NCI-H2171 treated with DMSO at 0.1 percent for 48 hours (cell line): Measurements from ENCODE around the gene FBN2.
A peak's percentile ranks its signal among the peaks of the same experiment; 100 is the strongest.
"Not testable (repeated sequence)": the region's sequence is repeated elsewhere in the genome, so short reads cannot be mapped to it uniquely, and the experiment has no call there.

Source experiments
- DNase-seq: peaks from one replicate; lab custom pipeline; 2025; lab: John Stamatoyannopoulos, UW

FBN2 gene

GRCh38 chr5:128358826-128359225, 179.2 kb downstream of the FBN2 start:
- no peak for DNase-seq

- no peak for DNase-seq
Measured at GRCh38 chr5:128357226-128357625, 180.8 kb downstream of the FBN2 start.

DNA sequence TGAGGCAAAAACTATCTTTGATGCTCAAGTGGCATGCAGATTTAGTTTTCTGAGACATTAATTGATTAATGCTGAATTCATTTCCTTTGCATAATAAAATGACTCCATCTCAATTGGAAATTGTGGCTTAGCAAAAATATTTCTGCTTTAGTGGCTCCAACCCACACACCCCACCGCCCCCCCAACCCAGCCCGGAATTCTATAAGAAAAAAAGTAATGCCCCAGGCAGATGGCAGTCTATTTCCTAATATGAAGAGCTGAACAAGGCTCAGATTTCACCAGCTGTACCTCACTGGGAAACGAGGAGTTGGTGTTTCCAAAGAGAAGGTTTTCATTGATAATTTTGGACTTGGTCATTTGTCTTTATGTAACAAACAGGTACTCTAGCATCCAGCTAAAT, 182.1 kb downstream of the FBN2 start:
- peak; percentile 74 for DNase-seq

- DNase-seq: no peak
Measured at GRCh38 chr5:128353441-128354107, 184.5 kb downstream of the FBN2 start.

DNA sequence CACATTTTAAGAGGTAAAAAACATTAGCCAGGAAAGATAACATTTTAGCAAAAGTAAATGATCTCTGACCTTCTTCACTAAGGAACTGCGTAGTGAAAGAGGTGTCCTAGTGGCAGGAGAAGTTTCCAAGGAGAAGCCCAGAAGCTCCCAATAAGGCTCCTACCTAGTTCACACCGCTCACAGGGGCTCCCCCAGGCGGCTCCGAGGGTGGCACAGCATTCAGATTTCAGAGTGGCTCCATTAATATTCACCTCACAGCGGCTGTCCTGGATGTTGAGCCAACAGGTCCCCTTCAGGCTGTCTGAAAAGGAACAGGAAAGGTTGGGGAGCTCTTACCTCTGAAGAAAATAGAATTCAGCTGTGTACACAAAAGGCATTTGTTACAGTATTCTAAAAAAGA, 187.3 kb downstream of the FBN2 start:
- DNase-seq: no peak

- DNase-seq: peak; percentile 32
Measured at GRCh38 chr5:128349044-128349858, 188.8 kb downstream of the FBN2 start.

DNA sequence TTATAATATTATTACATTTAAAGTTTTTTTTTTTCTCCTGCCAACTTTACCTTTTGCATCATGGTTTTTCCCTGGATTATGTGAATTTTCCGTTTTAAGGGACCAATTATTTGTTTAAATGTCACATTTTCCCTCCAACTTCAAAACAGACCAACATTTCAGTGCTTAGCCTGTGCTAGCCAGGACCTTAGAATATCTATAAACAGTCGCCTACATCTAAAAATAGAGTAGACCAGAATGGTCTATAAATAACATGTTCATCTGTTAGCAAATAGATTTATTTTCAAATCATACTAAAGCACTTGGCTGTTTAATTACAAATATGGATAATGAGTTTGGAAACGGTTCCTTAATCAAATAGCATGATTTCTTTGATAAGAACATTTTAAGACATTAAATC, 192.0 kb downstream of the FBN2 start:
- DNase-seq: no peak

- DNase-seq: no peak
Measured at GRCh38 chr5:128345247-128345646, 192.8 kb downstream of the FBN2 start.

DNA sequence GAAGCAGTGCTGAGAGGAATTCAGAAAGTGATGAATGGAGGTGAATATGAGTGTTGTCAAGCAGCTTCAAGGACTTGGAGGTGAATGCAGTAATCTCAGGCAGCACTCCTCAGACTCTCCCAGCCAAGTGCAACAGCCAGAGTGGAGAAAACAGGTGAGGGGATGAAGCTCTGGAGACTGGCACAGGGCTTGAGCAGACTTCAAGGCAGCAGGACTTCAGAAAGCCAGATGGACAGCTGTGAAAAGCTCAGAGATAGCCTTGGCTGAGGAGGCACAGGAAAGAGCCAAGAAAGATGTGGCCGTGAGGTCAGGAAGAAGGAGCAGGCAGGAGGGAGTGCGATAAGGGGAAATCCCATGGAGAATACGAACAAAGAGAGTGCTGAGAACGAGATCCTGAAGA, 194.9 kb downstream of the FBN2 start:
- DNase-seq: no peak

DNA sequence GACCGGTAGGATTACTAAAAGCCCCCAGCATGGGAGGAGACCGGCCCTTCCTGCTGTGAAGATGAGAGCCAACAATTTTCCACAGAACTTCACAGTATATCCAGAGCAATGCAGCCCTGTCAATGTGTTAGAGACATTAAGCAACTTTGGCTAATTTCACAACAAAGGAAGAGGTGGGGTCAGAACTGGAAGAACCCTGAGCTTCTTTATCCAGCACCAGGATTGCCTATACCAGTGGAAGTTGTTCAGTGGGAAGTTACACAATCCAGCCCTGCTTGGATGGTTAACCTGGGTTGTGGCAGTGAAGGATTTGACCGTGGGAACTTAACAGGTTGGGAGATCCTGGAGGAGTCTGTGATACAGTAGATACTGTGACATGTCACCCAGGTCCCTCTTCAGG, 197.0 kb downstream of the FBN2 start:
- no peak for DNase-seq

- DNase-seq: no peak
Measured at GRCh38 chr5:128340648-128341047, 197.4 kb downstream of the FBN2 start.

GRCh38 chr5:128339585-128339984, 198.5 kb downstream of the FBN2 start:
- DNase-seq: no peak

GRCh38 chr5:128338649-128339048, 199.4 kb downstream of the FBN2 start:
- no peak for DNase-seq

DNA sequence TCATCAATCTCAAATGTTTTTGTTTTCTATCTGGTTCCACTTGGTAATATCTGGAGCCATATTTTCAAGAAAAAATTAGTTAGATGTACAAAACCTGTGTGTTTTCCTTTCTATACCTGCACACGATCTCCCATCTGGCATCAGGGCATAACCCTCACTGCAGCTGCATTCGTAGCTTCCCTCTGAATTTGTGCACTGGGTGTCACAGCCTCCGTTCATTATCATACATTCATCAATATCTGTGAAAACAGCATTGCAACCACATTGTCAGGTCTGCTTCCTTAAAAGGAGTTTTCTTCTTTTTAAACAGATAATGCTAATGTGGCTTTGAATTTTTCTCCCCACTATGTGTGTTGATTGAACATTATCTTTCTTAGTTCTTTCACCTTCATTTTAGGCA, 202.7 kb downstream of the FBN2 start:
- no peak for DNase-seq

- DNase-seq: no peak
Measured at GRCh38 chr5:128334010-128334716, 203.9 kb downstream of the FBN2 start.

- no peak for DNase-seq
Measured at GRCh38 chr5:128331261-128331660, 206.8 kb downstream of the FBN2 start.

GRCh38 chr5:128329386-128329939, 208.6 kb downstream of the FBN2 start:
- peak; percentile 0 for DNase-seq

- DNase-seq: no peak
Measured at GRCh38 chr5:128328446-128328845, 209.6 kb downstream of the FBN2 start.

GRCh38 chr5:128328007-128328406, 210.0 kb downstream of the FBN2 start:
- no peak for DNase-seq

DNA sequence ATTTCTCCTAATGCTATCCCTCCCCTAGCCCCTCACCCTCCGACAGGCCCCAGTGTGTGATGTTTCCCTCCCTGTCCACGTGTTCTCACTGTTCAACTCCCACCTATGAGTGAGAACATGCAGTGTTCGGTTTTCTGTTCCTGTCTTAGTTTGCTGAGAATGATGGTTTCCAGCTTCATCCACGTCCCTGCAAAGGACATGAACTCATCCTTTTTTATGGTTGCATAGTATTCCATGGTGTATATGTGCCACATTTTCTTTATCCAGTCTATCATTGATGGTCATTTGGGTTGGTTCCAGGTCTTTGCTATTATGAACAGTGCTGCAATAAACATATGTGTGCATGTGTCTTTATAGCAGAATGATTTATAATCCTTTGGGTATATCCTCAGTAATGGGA, 216.6 kb downstream of the FBN2 start:
- DNase-seq: not testable (repeated sequence)

GRCh38 chr5:128318691-128319090, 219.4 kb downstream of the FBN2 start:
- no peak for DNase-seq

- no peak for DNase-seq
Measured at GRCh38 chr5:128317481-128317880, 220.6 kb downstream of the FBN2 start.

- no peak for DNase-seq
Measured at GRCh38 chr5:128315671-128316070, 222.4 kb downstream of the FBN2 start.
